Smooth muscle cell of the brain vasculature (primary cell): Measurements from ENCODE around the gene SLC35E4.
A peak's percentile ranks its signal among the peaks of the same experiment; 100 is the strongest.
"Not testable (repeated sequence)": the region's sequence is repeated elsewhere in the genome, so short reads cannot be mapped to it uniquely, and the experiment has no call there.

Experiments used
- DNase-seq: peaks from one replicate; pipeline ENCODE4 v3.0.0-alpha.2; 2012; ENCODE audit warnings: low read depth, low spot score

Gene SLC35E4, protein sequence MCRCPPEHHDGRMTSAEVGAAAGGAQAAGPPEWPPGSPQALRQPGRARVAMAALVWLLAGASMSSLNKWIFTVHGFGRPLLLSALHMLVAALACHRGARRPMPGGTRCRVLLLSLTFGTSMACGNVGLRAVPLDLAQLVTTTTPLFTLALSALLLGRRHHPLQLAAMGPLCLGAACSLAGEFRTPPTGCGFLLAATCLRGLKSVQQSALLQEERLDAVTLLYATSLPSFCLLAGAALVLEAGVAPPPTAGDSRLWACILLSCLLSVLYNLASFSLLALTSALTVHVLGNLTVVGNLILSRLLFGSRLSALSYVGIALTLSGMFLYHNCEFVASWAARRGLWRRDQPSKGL

DNA sequence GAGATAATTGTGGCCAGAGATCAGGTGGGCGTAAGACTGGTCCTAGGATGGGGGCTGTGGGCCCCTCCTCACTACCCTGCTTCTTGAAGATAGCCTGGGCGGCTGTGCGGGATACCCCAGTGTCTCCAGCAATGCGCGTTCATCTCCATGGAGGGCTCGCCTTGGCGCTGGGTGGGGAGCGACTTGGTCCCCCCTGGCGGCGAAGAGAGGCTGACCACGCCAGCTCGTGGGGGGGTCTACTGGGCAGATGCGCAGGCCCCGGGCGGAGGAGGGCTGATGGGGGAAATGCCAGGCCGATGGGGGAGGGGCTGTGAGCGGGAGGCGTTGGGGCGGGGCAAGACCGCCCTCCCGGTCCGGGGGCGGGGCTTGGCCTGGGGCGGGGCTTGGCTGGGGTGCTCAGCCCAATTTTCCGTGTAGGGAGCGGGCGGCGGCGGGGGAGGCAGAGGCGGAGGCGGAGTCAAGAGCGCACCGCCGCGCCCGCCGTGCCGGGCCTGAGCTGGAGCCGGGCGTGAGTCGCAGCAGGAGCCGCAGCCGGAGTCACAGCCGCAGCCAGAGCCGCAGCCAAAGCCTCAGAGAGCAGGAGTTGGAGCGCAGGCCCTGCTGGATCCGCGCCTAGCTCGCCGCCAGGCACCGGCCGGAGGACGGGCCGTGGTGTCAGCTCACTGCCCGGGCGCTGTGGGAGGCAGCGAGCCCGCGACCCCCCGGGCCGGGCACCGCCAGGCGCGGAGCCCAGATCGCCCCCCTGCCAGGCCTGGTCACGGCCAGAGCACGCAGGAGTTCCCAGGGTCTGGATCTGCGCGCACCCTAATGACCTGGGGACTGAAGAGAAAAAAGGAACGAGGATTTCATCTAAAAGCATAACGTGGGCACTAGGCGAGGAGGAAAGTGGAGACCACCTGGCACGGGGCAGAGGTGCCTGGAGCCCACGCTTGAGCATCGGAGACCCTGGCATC is at the start of gene SLC35E4:
SLC35E4 (plus strand) TSS at position 509 of the 953 bp plus-strand sequence. CDS start 670 bp downstream, outside the sequence.
- peak; percentile 49 for DNase-seq

DNA sequence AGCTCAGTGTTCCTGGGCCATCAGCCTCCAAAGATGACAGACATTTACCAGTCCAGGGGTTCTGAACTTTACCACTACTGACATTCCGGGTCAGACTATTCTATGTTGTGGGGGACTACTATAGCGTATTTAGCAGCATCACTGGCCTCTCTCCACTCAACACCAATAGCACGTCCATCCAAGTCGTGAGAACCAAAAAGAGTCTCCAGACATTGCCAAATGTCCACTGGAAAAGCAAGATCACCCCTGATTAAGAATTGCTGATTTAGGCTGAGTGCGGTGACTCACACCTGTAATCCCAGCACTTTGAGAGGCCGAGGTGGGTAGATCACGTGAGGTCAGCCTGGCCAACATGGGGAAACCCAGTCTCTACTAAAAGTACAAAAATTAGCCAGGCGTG is 49.2 kb upstream of the SLC35E4 start:
- DNase-seq: no peak

DNA sequence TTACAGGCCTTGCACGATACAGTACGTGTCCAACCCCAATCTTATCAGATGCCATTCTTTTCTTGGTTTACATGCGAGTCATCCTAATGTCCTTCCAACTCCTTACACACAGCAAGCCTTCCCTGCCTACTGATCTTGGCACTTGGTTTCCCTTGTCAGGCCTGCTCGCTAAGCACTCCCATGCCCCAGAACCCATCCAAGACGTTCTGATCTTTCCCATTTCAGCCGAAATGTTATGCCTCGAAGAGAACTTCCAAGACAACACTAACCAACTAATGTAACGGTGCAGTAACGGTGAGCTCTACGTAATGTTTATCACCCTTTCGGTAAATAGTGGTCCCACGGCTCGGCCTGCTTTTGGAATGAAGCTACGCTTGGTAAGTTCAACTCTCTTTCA is 44.4 kb upstream of the SLC35E4 start:
- no peak for DNase-seq

DNA sequence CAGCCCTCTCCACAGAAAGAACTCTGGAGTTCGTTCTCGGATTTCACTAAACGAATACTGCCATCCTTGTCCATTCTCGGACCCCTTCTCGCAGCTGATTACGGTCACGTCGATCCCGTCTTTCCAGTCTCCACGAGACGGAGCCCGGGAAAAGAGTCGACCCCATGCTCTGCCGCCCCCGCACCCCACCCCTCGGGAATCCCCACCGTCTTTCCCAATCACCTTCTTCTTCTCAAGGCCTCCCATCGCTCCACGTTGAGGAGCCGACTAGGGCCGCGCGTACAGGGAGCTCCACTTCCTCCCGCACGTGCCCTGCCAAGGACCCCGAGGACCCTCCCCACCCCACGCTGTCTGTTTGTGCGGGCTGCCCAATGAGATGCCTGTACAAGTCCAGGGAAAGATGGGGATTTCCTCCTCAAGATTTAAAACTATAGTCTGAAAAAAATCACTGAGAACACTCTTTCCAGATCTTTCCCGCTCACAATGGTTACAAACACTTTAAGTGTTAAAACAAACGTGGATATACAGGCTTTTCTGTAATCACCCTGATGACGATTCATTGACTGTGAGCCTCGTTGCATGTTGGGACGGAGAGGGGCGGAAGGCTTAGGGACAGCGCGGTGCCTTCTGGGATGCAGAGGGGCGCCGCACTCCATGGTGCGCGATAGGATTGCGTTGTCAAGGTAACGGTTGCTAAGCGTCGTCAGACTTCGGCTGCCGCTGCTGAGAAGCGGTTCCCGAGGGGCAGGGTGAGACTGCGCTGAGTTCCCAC is 43.8 kb upstream of the SLC35E4 start, which contains the start of gene PES1:
PES1 (minus strand) TSS at position 323 of the 772 bp plus-strand sequence; CDS start at position 246, 77 bp downstream.
- DNase-seq: peak; percentile 97

DNA sequence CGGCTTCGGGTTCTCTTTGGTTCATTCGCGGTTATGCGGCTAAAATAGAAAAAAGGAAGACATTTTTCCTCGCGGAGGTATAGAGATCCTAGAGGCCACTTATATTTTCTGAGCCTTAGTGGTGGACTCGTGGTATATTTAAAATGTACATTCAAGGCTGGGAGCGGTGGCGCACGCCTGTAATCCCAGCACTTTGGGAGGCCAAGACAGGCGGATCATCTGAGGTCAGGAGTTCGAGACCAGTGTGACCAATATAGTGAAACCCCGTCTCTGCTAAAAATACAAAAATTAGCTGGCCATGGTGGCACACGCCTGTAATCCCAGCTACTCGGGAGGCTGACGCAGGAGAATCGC is 43.2 kb upstream of the SLC35E4 start:
- DNase-seq: not testable (repeated sequence)

DNA sequence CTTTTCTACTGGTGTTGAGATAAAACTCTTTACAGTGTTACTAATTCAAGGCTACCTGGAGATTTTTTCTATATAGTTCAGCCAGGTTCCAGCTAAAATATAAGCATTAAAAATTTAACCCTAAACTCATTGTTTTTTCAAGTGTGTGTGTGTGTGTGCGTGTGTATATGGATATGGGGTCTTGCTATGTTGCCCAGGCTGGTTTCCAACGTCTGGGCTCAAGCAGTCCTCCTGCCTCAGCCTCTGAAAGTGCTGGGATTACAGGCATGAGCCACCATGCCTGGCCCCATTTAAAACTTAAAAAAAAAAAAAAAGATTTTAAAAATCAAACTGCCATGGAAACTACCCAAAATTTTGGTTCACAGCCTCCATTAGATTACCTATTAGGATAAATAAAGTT is 39.4 kb upstream of the SLC35E4 start:
- no peak for DNase-seq

DNA sequence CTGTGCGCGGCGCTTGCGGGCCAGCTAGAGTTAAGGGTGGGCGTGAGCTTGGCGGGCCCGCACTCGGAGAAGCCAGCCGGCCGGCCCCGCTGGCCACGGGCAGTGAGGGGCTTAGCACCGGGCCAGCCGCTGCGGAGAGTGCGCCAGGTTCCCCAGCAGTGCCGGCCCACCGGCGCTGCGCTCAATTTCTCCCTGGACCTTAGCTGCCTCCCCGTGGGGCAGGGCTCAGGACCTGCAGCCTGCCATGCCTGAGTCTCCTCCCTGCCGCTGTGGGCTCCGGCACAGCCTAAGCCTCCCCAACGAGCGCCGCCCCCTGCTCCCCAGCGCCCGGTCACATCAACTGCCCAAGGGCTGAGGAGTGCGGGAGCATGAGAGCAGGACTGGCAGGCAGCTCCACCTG is 38.7 kb upstream of the SLC35E4 start:
- no peak for DNase-seq

DNA sequence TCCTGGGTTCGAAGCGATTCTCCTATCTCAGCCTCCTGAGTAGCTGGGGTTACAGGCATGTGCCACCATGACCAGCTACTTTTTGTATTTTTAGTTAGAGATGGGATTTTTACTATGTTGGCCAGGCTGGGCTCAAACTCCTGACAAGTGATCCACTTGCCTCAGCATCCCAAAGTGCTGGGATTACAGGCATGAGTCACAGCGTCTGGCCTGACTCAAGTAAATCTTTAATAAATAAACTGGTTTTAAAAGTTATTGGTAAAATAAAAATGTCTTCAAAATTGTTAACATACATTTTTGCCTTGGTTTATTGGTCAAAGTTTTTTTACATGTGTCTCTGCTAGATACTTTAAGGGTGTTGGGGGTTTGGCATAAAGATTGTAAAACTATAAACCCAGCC is 36.6 kb upstream of the SLC35E4 start:
- no peak for DNase-seq

DNA sequence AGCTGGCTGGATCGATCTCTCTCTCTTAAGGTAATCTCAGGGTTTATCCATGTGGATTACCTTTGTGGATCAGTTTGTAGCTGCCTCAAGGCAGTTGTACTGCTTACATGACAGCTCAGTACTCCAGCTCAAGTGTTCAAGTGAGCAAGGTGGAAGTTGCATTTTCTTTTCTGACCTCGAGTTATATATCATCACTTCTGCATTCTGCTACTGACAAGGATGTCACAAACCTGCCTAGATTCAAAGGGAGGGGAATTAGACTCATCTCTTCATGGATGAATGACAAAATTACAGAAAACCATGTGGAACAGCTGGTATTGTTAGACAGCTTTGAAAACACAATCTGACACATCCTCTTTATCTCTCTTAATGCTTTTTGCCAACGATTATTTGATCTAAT is 34.7 kb upstream of the SLC35E4 start:
- DNase-seq: no peak

DNA sequence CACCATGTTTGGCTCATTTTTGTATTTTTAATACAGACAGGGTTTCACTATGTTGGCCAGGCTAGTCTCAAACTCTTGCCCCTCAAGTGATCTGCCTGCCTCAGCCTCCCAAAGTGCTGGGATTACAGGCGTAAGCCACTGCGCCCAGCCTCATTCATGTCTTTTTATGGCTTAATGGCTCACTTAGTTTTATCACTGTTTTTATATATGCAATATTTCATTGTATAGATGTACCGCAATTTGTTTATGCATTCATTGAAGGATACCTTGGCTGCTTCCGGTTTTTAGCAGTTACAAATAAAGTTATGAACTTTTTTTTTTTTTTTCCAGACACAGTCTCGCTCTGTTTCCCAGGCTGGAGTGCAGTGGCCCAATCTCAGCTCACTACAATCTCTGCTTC is 34.1 kb upstream of the SLC35E4 start:
- no peak for DNase-seq

DNA sequence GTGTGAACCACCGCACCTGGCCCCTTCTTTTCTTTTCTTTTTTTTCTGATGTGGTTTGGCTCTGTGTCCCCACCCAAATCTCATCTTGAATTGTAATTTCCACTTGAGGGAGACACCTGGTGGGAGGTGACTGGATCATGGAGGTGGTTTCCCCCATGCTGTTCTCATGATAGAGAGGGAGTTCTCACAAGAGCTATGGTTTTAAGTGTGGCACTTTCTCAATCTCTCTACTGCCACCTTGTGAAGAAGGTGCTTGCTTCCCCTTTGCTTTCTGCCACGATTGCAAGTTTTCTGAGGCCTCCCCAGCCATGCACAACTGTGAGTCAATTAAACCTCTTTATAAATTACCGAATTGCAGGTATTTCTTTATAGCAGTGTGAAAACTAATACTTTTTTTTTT is 33.5 kb upstream of the SLC35E4 start:
- no peak for DNase-seq

DNA sequence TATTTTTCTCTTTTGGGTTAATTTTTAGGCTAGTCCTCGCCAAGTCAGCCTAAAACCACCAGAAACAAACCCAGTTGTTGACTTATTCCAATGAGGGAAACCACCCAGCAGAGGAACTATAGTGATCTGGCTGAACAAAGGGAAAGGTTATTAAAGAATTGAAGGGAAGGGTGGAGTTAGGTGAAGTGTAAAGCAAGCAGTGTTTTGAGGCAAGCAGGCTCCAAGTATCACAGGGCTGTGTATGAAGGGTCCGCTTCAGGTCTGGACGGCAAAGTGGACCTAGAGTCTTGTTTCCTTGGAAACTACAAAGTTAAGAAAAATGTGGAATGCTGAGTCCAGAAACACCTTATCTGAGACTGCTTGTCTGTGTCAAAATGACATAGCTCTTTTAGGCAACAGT is 31.8 kb upstream of the SLC35E4 start:
- no peak for DNase-seq

DNA sequence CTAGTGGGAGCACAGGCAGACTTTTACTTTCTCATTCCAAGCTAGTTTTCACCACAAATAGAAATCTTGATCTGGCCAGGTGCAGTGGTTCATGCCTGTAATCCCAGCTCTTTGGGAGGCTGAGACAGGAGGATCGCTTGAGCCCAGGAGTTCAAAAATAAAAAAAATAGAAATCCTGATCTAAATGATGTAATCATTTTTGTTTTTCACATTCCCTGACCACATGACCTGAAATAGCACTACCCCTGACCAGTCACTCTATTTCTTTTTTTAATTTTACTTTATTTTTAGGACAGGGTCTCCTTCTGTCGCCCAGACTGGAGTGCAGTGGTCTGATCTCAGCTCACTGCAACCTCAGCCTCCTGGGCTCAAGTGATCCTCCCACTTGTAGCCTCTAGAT is 30.9 kb upstream of the SLC35E4 start:
- DNase-seq: no peak

DNA sequence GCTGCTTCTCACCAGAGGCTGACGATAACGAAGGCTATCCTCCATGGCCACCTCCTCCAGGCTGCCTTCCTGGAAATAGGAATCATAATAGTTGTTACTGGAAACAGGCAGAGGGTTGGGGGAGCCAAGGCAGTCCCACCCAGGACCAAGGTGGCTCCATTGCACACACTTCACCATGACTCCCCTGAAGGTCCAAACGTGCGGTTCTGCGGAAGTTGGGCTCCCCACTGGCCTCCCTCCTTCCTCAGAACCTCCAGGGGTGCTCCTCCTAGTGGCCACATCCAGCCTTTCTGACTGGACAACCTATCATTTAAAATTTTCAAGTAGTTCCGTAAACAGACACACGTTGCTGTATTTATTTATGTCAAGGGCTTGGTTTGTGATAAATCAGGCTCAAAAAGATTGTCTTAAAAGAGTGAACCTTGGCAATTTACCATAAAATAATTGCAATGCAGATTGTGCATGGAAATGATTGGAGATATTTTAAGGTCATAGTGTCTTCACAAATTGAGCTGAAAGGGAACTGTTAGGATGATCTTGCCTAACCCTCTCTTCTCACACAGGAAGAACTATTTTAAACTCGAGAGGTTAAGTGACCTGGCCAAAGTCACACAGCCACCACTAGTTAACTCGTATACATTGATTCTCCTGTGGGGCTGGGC is 30.0 kb upstream of the SLC35E4 start:
- DNase-seq: no peak

DNA sequence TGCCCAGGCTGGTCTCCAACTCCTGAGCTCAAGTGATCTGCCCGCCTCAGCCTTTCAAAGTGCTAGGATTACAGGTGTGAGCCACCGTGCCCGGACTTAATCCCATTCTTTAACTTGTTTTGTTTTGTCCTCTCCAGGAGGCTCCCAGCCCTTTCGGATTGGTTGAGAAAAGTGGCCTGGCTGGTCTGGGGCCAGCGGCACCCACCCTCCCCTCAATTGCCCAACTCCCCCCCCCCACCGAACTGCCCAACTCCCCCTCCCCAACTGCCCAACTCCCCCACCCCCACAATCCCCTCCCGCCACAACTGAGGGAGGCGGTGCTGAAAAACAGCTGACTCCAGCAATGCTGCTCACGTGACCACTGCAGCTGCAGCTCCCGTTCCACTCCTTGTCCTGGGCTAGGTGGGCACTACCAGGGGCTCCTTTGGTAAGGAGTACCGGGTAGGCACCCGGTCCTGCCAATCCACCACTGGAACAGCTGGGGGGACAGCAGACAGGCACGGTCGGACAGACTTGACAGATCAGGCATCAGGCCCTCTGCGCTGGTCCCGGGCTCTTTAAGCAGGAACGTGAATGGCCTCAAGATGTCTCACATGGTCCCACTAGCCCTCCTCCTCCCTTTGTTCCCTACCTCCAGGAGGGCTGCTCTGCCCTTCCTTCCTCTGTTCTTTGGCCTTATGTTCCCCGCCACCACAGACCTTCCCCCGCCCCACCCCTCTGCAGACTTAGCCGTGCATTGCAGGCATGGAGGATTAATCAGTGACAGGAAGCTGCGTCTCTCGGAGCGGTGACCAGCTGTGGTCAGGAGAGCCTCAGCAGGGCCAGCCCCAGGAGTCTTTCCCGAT is 28.9 kb upstream of the SLC35E4 start, which contains the start of gene TCN2:
TCN2 (plus strand) TSS at position 720 of the 845 bp plus-strand sequence. CDS start 158 bp downstream, outside the sequence.
- peak; percentile 78 for DNase-seq

DNA sequence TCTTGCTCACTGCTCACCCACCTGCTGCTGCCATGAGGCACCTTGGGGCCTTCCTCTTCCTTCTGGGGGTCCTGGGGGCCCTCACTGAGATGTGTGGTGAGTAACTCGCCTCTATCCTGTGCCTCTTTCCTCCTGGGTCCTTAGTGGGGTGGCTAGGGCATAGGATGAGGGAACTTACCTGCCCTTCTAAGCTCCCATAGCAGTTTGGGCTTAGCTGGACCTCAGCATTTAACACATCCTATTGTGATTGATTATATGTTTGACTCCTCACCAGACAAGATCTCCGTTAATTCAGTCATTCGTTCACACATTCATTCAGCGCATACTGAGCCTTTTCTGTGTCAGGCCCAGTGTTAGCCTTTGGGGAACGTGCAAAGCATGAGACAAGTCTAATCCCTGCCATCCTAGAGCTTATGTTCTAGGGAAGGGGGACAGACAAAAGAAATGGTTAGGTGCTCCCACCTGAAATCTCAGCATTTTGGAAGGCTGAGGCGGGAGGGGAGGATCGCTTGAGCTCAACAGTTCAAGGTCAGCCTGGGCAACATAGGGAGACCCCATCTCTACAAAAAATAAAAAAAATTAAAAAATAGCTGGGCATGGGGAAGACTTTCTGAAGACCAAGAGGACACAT is 28.2 kb upstream of the SLC35E4 start:
- DNase-seq: no peak

DNA sequence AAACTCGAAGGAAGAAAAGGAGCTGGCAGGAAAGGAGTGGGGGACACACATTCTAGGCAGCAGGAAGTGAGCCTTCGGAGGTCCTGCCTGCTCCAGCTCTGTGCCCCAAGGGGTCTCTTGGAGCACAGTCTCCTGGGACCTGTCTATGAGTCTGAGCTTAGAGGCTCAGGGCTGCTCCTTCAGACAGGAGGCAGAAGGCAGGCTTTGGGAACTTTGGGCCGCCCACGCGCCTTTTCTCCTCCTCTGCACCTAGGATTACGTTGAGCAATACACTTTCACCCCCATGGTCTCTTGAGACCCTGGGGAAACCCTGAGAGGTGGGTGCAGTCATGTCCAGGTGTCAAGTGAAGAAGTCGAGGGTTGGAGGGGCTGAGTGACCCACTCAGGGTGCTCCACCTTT is 27.6 kb upstream of the SLC35E4 start:
- DNase-seq: no peak

DNA sequence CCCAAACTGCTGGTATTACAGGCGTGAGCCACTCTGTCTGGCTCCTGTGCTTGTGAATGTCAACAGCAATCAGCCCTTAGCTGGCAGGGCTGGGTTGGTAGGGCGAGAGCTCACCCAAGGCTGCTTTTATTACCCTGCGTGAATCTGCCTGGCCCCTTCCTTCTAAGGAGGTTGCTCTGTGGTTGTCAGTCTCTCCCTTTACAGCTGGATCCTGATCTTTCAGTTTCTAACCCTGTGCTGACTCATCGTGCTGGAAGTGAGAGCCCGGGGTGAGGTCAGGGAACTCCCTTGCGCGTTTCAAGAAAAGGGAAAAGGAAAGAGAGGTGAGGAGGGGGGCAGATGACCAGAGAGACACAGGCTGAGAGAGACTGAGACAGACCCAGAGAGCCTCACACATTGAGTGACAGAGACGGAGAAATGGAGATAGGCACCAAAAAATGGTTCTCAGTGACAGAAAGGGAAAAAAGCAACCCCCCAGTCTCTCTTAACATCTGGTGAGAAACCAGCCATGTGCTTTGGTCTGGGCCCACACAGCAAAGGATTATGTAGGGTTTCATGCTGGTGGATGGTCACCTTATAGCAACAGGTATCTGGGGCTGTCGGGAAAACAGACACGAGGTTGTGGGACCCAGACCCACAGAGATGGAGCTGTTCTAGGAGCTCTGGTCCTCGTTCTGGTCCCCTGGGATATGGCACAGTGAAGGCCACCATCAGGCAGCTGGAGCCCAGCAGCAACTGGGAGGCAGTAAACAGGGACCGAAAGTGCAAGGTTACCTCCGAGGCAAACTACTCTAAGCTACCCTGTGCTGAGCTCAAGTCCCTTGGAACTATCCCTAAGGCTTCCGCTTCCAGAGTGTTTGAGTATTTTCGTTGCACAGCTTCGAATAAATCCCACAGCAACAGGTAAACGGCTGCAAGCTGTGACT is 26.1 kb upstream of the SLC35E4 start:
- DNase-seq: peak; percentile 77

DNA sequence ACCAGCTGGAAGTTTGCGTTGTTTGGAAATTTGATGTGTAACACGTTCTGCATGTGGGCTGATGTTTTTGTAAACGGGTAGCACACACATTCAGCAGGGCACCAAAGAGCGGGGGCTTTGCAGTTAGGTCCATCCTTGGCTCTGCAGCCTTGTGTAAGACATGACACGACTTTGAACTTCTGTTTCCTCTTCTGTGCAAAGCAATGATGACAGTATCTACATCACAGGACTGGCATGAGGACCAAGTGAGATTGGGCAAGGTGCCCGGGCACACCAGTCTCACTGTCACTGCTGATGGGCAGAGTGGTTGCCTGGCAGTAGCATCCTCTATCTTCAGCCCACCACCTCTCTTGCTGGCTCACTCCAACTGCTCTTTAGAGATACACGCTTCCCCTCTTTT is 25.3 kb upstream of the SLC35E4 start:
- no peak for DNase-seq
